Subcutaneous abdominal adipose tissue (tissue), 5 donors: ENCODE results near the gene SKA3.
"Not testable (repeated sequence)": the region's sequence is repeated elsewhere in the genome, so short reads cannot be mapped to it uniquely, and the experiment has no call there.

Source experiments
- H3K27ac ChIP-seq: one replicate; pipeline ENCODE4 v1.7.0; 2013; ENCODE audit warnings: low read depth, mild to moderate bottlenecking, inconsistent platforms, low read length, moderate library complexity
- H3K27me3 ChIP-seq, 5 donors: one replicate each; pipeline ENCODE4 v1.7.0; 2013; ENCODE audit warnings: low read length in 5 of 5, inconsistent platforms in 1 of 5; ENCODE audit not compliant: control insufficient read depth in 5 of 5, insufficient read depth in 4 of 5
- H3K36me3 ChIP-seq, 5 donors: one replicate each; pipeline ENCODE4 v1.7.0; 2013; ENCODE audit warnings: low read length in 5 of 5; ENCODE audit not compliant: control insufficient read depth in 5 of 5, insufficient read depth in 5 of 5
- H3K4me1 ChIP-seq, 5 donors: one replicate each; pipeline ENCODE4 v1.7.0; 2013; ENCODE audit warnings: low read length in 5 of 5, mild to moderate bottlenecking in 3 of 5, moderate library complexity in 1 of 5; ENCODE audit not compliant: control insufficient read depth in 5 of 5, insufficient read depth in 5 of 5
- H3K4me3 ChIP-seq, 5 donors: one replicate each; pipeline ENCODE4 v1.7.0; 2013; ENCODE audit warnings: low read length in 5 of 5, low read depth in 1 of 5
- H3K9ac ChIP-seq, 5 donors: one replicate each; pipeline ENCODE4 v1.7.0; 2013; ENCODE audit warnings: low read length in 5 of 5, mild to moderate bottlenecking in 4 of 5, moderate library complexity in 3 of 5
- H3K9me3 ChIP-seq, 5 donors: one replicate each; pipeline ENCODE4 v1.7.0; 2013; ENCODE audit warnings: low read length in 5 of 5; ENCODE audit not compliant: control insufficient read depth in 5 of 5
- donor health status: healthy.
- donor health status: healthy.
- donor health status: healthy.
- donor health status: healthy.
- donor health status: healthy.

SKA3 gene

GRCh38 chr13:21176215-21176981, at the start of gene SKA3, which contains the start of gene MRPL57:
TSS of gene SKA3 (minus strand) at chr13:21176552. CDS start at chr13:21176477, 75 bp downstream.
TSS of gene MRPL57 (plus strand) at chr13:21176658. CDS start at chr13:21176917, 259 bp downstream.
- no peaks in the 10 kb centered on the region for H3K36me3 ChIP-seq
- H3K9me3 ChIP-seq: no peaks in the 10 kb centered on the region
- H3K4me3 ChIP-seq: peak within 1 kb of the TSS; percentile 72 to 92 (median 89)
- H3K4me1 ChIP-seq: peaks cover 0 to 21% (median 15%) of the 10 kb centered on the region in 5 donors
- H3K27me3 ChIP-seq: no peaks in the 10 kb centered on the region
- H3K9ac ChIP-seq: peak within 1 kb of the TSS; percentile 75 to 93 (median 92)
- peak within 1 kb of the TSS; percentile 85 for H3K27ac ChIP-seq

GRCh38 chr13:21225082-21225481, 48.7 kb upstream of the SKA3 start:
- Histone ChIP-seq H3K9ac (no peak overlapping the region), H3K27me3 (peaks cover 0 to 4% (median 0%) of the 10 kb centered on the region in 5 donors), H3K9me3 (peaks cover 0 to 13% (median 11%) of the 10 kb centered on the region in 5 donors), H3K27ac (no peak overlapping the region), H3K4me3 (no peak overlapping the region), H3K4me1 (peaks cover 0 to 13% (median 5%) of the 10 kb centered on the region in 5 donors), H3K36me3 (no peaks in the 10 kb centered on the region)

- Histone ChIP-seq H3K4me1 (peaks cover 0 to 3% (median 0%) of the 10 kb centered on the region in 5 donors), H3K36me3 (no peaks in the 10 kb centered on the region), H3K9ac (no peak overlapping the region), H3K27ac (no peak overlapping the region), H3K27me3 (peaks cover 0 to 4% (median 0%) of the 10 kb centered on the region in 5 donors), H3K9me3 (peaks cover 0 to 13% (median 11%) of the 10 kb centered on the region in 5 donors), H3K4me3 (no peak overlapping the region)
Observed at GRCh38 chr13:21221268-21221667, 44.9 kb upstream of the SKA3 start.

GRCh38 chr13:21219716-21220115, 43.4 kb upstream of the SKA3 start:
- peaks cover 0 to 13% (median 11%) of the 10 kb centered on the region in 5 donors for H3K9me3 ChIP-seq
- not testable (repeated sequence) for H3K36me3 ChIP-seq, H3K27ac ChIP-seq, H3K4me1 ChIP-seq, H3K27me3 ChIP-seq, H3K9ac ChIP-seq, H3K4me3 ChIP-seq

GRCh38 chr13:21219036-21219381, 42.7 kb upstream of the SKA3 start:
- Histone ChIP-seq H3K4me3 (no peak overlapping the region), H3K27ac (no peak overlapping the region), H3K36me3 (no peaks in the 10 kb centered on the region), H3K9ac (no peak overlapping the region), H3K9me3 (peaks cover 0 to 13% (median 11%) of the 10 kb centered on the region in 5 donors), H3K4me1 (peaks cover 0 to 4% (median 0%) of the 10 kb centered on the region in 5 donors), H3K27me3 (no peaks in the 10 kb centered on the region)

GRCh38 chr13:21218351-21219035, 42.1 kb upstream of the SKA3 start:
- Histone ChIP-seq H3K27me3 (no peaks in the 10 kb centered on the region), H3K4me1 (peaks cover 0 to 4% (median 0%) of the 10 kb centered on the region in 5 donors), H3K27ac (no peak overlapping the region), H3K9me3 (peaks cover 0 to 13% (median 11%) of the 10 kb centered on the region in 5 donors), H3K36me3 (no peaks in the 10 kb centered on the region), H3K9ac (no peak overlapping the region), H3K4me3 (no peak overlapping the region)

GRCh38 chr13:21216332-21216731, 40.0 kb upstream of the SKA3 start:
- Histone ChIP-seq H3K27me3 (no peaks in the 10 kb centered on the region), H3K9ac (no peak overlapping the region), H3K4me1 (peaks cover 0 to 4% (median 0%) of the 10 kb centered on the region in 5 donors), H3K27ac (no peak overlapping the region), H3K4me3 (peak overlapping the region in 2 of 5 donors; percentile 18 to 44), H3K9me3 (peaks cover 0 to 5% (median 5%) of the 10 kb centered on the region in 5 donors), H3K36me3 (no peaks in the 10 kb centered on the region)

- H3K36me3 ChIP-seq, H3K9ac ChIP-seq, H3K27me3 ChIP-seq, H3K9me3 ChIP-seq, H3K27ac ChIP-seq, H3K4me1 ChIP-seq, H3K4me3 ChIP-seq: not testable (repeated sequence)
Observed at GRCh38 chr13:21215419-21215818, 39.1 kb upstream of the SKA3 start.

GRCh38 chr13:21212138-21212775, 35.9 kb upstream of the SKA3 start:
- Histone ChIP-seq H3K36me3 (no peaks in the 10 kb centered on the region), H3K9me3 (no peaks in the 10 kb centered on the region), H3K27me3 (no peaks in the 10 kb centered on the region), H3K9ac (no peak overlapping the region), H3K4me3 (no peak overlapping the region), H3K27ac (no peak overlapping the region), H3K4me1 (peaks cover 0 to 4% (median 0%) of the 10 kb centered on the region in 5 donors)
